Muscle of back (tissue), 11 donors: Measurements from ENCODE around the gene HSF2BP. TPM values are rescaled to one million over a fixed set of nuclear protein-coding genes. Genes with fewer than 3 reads are reported as not detected.
"Not testable (repeated sequence)": the region's sequence is repeated elsewhere in the genome, so short reads cannot be mapped to it uniquely, and the experiment has no call there.

Source experiments
- DNase-seq, 3 donors: peaks; one replicate each; pipeline versions ENCODE4 v3.0.0 to v3.0.0-alpha.2; 2013
- polyA plus RNA-seq, 10 donors: library from polyadenylated mRNA; unstranded; fragments of 120-200 nt; gene quantifications; one replicate each; pipeline ENCODE4 v1.2.1, GENCODE V29; 2013; ENCODE audit not compliant: insufficient read length in 10 of 10

The HSF2BP gene
- polyA plus RNA-seq, 10 donors = 0.25 to 1.2 (median 0.84) TPM

DNA sequence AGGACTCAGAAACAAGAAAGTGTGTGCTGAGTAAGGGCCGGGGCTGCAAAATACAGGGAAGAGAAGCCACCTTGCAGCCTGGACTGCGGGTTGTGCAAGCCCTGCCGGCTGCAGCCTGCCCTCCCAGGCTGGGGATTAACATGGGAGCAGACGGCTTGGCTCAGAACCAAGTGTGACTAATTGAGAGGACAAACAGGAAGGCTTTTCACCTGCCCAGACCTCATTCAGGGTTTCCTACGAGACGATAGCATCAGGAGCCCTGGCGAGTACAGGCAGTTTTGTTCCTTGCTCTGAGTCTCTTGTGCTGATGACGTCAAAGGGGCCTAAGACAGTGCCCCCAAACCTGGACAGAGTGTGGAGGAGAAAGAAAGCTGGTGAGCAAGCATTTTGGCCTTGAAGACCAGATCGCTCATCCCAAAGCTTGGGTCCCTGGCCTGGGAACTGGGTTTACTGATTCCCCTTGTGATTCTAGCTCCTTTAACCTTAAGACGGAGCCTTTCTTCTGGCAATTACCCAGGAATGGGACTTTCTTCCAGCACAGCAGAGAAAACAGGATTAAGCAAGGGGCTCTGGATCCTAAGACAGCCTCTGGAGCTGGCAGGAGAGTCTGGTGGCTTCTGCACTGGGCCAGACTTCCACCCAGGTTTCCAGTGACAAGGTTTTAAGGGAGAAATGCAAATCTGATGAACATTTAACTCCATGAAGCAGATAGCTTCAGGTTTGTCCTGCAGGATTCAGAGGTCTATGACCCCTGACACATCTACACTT lies 142.2 kb downstream of the HSF2BP start:
- not testable (repeated sequence) for DNase-seq

DNA sequence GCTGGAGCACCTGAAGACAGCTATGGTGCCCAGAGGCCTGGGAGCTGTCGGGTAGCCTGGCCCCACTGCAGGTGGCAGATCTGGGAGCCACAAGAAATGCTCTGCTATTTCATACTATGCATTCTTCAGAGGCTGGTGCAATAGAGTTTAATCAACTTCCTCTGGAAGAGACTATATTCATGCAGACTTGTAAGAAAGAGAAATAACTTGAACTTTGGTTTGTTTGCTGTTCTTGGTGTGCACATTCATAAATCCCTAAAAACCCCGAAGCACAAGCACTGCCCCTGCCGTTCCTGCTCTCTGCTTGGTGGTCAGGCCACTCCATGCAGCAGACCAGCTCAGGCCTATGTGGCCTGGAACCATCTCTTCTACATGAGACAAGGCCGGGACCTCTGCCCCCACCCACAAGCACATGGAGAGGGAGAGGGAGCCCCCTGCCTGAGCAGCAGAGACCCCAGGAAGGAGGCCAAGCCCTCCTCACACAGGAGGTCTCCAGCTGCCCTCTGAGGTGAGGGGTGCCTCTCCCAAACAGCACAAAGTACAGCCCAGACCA lies 142.9 kb downstream of the HSF2BP start:
- DNase-seq = not testable (repeated sequence)

DNA sequence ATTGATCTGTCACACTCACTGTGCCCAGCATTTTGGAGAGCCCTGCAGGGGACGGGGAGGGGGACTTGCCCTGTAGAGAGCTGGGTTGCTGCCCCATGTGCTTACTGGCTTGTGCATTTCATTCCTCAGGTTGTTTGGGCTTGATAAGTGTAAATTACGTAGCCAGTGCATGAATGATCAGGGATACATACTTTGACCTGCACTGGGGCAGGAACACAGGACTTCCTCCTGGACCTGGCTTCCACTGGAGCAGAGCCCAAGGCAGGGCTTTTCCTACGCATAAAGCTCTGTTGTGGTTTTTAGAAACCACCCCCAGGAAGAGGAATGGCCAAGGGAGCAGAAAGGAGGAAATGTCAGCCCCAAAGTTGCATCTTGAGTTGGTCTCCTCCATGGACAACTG lies 144.5 kb downstream of the HSF2BP start:
- DNase-seq = not testable (repeated sequence)

DNA sequence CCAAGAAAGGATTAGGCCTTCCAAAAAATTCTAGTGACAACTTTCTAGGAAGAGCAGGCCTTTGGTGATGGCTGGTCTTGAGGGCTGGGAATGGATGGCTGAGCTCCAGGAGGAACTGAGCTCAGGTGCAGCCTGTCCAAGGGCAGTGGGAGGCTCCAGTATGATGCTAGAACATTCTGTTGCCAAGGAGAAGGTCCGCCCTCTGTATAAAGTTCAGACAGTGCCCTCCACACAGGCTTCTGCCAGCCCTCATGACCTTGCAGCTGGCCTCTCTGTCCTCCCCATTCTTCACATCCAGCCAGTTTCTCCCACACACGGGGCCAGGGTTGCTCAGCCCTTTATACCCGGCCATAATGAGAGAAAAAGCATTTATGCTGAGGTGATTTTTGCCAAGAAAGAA lies 146.3 kb downstream of the HSF2BP start:
- not testable (repeated sequence) for DNase-seq

DNA sequence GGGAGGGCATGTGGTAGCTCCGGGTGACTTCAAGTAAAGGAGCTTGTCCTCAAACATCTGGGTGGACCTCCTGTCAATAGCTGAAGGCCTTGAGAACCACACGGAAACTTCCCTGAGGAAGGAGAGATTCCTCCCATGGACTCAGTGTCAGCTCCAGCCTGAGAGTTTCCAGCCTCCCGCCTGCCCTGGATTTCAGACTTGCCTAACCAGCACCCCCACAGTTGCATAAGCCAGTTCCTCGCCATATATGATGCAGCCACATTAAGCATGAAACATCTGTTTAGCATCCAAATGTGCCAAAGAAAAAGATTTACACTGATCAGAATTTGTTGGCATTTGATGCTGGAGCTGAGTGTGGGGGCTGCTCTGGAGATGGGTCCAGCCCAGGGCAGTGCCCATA lies 148.1 kb downstream of the HSF2BP start:
- not testable (repeated sequence) for DNase-seq

DNA sequence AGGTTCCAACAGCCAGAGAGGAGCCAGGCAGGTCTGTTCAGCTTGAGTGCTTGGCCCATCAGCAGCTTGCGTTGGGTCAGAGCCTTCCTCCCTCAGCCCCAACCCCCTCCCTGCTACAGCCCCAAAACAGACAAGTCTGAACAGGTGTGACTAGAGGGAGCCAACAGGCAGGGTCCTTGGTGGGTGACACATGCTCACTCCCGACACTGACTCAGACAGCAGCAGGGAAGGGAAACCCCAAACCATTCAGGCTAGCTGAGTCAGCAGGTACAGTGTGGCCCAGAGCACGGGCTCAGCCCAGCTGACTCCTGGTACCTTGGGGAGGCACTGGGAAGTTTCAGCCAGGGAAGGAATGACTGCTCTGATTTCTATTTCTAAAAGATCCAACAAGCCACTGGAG lies 148.6 kb downstream of the HSF2BP start:
- not testable (repeated sequence) for DNase-seq

DNA sequence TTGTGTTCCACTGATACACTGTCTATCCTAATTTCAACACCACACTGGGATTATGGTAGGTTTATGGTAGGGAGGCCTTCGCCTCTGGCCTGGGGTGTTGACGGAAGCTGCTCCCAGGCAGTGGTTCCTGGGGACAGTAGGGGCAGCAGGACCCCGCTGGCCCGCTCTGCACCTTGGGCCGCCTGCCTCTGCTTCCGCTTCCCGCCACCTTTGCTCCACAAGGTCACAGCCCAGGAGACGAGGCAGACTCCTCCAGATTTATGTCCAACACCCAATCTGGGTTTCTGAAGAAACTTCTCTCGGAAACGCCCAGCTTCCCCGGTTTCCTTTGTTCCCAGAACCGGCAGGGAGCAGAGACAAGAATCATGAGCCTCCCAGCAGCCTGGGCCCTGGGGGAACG lies 155.4 kb downstream of the HSF2BP start:
- not testable (repeated sequence) for DNase-seq

DNA sequence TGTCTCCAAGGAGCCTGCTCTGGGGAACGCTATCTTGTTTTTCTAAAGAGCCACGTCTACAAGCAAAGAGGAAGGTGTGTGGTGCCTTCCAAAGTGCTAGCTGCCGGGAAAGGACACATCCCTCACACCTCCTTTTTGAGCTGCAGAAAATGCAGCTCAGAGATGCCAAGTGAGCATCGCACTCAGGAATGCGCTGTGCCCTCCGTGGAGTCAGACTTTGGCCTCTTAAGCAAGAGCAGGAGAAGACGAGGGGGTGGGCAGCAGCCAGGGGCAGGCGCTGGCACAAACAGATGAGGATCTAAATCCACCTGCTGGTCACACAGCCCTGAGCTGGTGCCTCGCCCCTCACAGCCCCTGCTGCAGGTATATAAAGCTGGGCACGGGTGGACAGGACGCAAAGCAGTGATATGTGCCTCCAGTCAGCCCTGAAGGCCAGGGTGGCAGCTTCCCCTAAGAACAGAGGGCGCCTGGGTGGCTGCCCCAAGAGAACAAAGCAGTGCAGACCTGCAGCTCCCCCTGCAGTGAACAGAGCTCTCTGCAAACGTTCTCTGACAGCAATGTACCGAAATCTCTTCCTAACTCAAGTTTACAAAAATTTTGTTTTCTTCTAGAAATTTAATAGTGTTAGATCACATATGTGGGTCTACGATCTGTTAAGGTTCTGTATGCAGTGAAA lies 156.1 kb downstream of the HSF2BP start:
- DNase-seq = not testable (repeated sequence)

DNA sequence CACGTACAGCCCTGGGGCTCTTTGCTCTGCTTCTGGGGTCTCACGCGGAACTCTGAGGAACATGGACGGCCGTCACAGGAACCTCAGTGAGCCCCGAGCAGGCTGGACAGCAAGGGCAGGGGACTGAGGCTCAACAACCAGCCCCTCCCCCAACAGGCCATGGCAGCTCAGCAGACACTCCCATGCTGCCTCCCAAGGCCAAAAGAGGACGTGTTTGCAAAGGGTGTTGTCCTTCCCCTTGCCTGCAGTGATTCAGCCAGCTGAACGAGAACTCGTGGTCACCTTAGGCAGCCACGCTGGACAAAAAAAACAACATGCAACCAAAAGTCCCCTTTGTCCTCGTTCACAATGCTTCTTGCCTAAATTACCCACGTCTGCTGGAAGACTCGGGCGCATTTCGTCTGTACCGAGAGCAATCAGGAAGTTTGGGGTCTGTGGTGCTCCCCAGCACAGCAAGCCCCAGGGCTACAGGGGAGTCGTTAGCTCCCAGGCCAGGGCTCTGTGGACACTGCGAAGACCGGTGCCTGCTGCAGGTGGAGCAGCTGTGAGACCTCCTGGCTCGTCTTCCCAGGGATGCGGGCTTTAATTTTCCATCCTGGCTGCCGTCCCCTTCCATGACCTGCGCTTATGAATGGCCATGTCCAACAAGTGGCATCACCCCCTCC lies 156.7 kb downstream of the HSF2BP start:
- DNase-seq = not testable (repeated sequence)

DNA sequence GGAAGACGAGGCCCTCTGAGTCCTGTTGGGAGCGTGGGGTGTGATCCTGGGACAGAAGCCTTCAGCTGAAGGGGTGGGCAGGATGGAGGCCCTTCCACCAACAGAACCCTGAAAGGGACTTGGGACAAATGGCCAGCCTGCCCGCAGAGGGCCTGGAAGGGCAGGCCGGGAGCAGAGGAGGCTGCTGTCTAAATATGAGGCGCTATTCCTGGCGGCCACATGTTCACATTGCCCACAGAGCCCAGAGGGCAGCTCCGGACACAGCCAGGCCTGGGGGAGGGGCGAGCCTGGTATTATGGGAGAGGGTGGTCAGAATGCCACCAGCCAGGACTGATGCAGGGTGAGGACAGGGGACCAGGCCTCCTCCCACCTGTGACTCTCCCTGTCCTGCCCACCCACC lies 160.4 kb downstream of the HSF2BP start:
- DNase-seq = not testable (repeated sequence)

DNA sequence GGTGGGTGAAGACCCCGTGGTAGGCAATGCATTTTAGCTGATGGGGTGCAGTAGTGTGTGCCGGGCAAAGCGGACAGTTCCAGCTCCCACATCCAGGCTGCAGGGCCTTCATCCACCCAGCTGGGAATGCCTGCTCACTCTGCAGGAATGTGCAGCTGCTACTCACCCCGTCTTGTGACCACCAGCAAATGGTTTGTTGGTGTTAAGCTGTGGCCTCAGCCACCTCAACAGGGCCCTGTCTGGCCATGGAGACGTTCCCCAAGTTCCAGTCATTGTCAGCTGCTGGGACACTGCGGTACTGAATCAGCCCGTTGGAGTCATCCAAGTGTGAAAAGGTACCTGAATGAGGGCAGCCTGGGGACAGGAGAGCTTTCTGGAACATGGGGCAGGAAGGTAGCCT lies 161.2 kb downstream of the HSF2BP start:
- not testable (repeated sequence) for DNase-seq

DNA sequence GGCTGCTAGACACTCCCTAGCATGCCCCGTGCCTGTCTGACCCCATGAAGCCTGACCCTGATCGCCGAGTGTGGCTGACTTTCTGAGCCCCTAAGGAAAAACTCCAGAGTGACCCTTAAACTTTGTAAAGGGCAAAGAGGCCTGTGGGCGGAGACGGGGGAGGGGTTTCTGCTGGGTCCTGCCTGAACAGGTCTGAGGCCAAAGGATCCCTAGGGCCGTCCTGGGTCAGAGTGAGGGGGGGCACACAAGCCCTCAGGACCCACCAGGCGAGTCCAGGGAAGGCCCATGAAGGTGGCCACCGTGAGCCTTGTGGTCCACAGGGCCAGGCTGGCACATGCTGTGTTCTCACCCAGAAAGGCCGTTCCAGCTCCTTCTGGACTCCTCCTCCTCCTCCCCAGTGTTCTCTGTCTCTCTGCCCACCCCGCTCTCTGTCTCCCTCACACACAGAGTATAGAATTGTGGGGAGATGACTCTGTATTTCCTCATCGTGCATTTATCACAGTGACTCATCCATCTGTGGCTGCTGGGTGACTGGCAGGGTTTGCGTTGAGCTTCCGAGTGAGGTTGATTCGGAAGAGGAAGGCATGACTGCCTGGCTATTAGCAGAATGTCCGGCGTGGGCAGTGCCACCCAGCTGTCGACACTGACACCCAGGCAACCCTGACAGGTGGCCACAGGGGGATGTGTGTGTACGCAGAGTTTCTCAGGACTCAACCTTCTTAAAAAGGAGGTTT lies 164.8 kb downstream of the HSF2BP start:
- not testable (repeated sequence) for DNase-seq

DNA sequence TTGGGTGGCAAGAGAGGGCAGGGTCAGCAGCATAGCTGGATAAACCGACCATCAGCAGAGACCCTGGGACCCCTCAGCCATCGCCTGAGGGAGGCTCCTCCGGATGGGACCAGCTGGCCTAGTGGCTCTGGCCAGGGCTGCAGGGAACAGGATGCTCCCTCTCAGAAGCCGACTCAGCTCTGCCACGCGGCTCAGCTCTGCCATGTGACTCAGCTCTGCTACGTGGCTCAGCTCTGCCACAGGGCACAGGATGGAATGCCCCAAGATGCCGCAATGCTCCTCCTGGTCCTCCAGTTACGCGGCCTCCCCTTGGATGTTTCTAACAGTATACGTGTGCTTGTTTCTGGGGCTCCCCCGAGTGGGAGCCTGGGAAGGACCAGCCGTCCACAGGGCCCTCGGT lies 165.8 kb downstream of the HSF2BP start:
- DNase-seq = not testable (repeated sequence)

DNA sequence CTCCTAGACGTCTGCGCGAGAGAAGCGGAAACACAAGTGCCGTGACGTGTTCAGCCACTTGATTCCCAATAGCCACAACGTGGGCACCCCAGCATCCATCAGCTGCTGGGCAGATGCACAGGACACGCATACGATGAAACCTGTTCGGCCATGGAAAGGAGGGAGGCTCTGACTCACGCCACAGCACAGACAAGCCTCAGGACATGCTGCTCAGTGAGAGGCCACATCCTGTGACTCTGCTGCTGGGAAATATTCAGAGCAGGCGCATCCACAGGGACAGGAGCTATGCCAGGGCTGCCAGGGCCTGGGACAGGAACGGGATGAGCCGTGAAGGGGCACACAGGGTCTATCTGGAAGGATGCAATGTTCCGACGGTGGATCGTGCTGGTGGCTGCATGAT lies 171.1 kb downstream of the HSF2BP start:
- DNase-seq = not testable (repeated sequence)

DNA sequence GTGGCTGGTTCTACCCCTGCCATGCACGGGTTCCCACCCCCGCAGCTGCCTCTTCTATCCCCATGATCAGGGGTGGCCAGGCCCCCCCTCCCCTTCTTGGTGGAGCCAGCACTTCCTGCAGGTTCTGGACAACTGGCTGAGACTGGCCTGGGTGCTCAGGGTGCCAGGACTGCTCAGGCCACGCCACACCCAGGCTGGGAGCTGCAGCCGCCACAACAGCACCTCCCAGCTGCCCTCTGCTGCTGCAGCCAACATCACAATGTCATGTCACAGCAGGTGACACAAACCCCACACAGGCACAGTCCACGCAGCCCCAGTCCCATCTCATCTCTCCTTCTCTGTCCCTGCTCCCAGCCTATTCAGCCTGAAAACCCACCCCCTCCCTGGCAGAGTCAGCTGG lies 173.2 kb downstream of the HSF2BP start:
- not testable (repeated sequence) for DNase-seq

DNA sequence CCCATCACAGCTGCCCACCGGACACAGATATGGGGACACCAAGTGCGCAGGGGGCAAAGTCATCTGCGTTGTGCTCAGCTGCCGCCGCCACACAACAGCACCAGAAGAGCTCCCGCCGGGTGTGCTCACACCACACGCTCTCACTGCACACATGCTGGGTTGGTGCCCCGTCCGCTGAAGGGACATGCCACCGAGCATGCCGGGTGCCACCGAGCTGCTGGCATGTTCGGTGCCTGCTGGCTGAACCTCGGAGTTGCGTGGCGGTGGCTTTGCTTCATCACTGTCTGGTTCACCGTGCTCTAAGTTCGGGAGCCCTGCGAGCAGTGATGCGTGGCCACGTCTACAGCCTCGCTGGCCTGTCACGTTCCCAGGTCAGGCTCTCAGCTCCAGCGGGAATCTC lies 174.3 kb downstream of the HSF2BP start:
- not testable (repeated sequence) for DNase-seq

DNA sequence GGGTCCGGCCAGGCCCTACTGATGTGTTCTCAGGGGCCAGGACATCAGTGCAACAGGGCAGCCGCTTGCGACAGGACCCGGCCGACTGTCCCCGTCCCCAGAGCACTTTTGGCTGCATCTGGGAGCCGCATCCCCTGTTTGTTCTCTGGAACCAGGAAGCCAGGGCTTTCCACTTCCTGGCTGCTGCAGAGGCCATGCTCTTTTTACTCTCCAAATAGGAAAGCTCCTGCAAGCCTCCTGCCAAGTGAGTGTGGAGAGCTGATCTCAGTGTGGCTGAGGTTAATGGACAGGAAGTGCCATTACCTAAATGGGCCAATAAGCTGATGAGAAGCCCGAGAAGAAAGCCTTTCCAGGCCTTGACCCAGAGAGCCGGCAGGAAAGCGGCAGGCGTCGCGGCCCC lies 180.1 kb downstream of the HSF2BP start:
- DNase-seq = not testable (repeated sequence)
